Measurements from ENCODE around the gene OR5A2.

- TF ChIP-seq, protein P1, sequence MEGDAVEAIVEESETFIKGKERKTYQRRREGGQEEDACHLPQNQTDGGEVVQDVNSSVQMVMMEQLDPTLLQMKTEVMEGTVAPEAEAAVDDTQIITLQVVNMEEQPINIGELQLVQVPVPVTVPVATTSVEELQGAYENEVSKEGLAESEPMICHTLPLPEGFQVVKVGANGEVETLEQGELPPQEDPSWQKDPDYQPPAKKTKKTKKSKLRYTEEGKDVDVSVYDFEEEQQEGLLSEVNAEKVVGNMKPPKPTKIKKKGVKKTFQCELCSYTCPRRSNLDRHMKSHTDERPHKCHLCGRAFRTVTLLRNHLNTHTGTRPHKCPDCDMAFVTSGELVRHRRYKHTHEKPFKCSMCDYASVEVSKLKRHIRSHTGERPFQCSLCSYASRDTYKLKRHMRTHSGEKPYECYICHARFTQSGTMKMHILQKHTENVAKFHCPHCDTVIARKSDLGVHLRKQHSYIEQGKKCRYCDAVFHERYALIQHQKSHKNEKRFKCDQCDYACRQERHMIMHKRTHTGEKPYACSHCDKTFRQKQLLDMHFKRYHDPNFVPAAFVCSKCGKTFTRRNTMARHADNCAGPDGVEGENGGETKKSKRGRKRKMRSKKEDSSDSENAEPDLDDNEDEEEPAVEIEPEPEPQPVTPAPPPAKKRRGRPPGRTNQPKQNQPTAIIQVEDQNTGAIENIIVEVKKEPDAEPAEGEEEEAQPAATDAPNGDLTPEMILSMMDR (IDR thresholded peaks at IDR 0.05), result no peak
- no peak for TF ChIP-seq POLR2A (IDR thresholded peaks at IDR 0.05; ENCODE audit: low read depth)
Measured at GRCh38 chr11:59463190-59463641, 37.0 kb upstream of the OR5A2 start.

All from esophagus muscularis mucosa (tissue), 3 donors.